Measurements from ENCODE around the gene CACNA2D3. TPM values are rescaled to one million over a fixed set of nuclear protein-coding genes. Genes with fewer than 3 reads are reported as not detected.

Gene CACNA2D3
- total RNA-seq, 2 donors from 2014 or later: 0.97 TPM; not detected in 1

DNA sequence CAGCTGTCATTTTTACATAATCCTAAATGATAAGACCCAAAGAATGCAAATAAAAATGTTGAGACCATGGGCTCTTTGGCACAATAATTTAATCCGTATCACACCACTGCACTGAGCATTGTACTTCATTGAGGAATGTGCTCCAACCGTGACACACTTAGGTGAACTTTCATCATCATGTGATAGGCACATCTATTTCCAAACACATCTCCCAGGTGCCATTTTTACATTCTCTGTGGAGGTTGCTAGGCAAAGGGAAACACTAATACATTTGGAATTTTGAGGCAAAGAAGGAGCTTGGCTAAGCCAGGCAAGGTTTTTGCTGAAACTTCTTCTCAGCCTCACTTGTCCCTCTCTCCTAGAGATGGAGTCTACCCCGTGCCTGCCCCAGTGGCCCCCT, 736.8 kb downstream of the CACNA2D3 start:
- WGBS, 2 experiments (ENCODE audit: insufficient coverage in 1 of 2, insufficient read length in 1 of 2): 90 to 94% methylated on average over 2 to 3 of the region's 3 CpGs
- Histone ChIP-seq H3K9ac (ENCODE audit: extremely low read depth, low read length, poor library complexity, severe bottlenecking) (no peak overlapping the region), H3K27ac (ENCODE audit: low read depth, low read length) (no peak overlapping the region), H3K4me1 (ENCODE audit: control insufficient read depth, insufficient read depth, low read length) (no peaks in the 10 kb centered on the region), H3K27me3 (ENCODE audit: control insufficient read depth, insufficient read depth, low read length, poor library complexity, severe bottlenecking) (no peaks in the 10 kb centered on the region), H3K4me3 (ENCODE audit: low read length) (no peak overlapping the region), H3K36me3 (ENCODE audit: control insufficient read depth, insufficient read depth, low read length) (no peaks in the 10 kb centered on the region), H3K9me3 (ENCODE audit: control insufficient read depth, low read length) (no peaks in the 10 kb centered on the region)
- H3K4me3 Mint-ChIP-seq: no peak overlapping the region
- H3K27me3 Mint-ChIP-seq (ENCODE audit: insufficient read depth): peaks cover 5% of the 10 kb centered on the region
- peaks cover 6% of the 10 kb centered on the region for H3K4me1 Mint-ChIP-seq
- TF ChIP-seq, protein P1, sequence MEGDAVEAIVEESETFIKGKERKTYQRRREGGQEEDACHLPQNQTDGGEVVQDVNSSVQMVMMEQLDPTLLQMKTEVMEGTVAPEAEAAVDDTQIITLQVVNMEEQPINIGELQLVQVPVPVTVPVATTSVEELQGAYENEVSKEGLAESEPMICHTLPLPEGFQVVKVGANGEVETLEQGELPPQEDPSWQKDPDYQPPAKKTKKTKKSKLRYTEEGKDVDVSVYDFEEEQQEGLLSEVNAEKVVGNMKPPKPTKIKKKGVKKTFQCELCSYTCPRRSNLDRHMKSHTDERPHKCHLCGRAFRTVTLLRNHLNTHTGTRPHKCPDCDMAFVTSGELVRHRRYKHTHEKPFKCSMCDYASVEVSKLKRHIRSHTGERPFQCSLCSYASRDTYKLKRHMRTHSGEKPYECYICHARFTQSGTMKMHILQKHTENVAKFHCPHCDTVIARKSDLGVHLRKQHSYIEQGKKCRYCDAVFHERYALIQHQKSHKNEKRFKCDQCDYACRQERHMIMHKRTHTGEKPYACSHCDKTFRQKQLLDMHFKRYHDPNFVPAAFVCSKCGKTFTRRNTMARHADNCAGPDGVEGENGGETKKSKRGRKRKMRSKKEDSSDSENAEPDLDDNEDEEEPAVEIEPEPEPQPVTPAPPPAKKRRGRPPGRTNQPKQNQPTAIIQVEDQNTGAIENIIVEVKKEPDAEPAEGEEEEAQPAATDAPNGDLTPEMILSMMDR (conservative IDR thresholded peaks at IDR 0.05): no peak
- H3K27ac Mint-ChIP-seq: no peak overlapping the region
- H3K36me3 Mint-ChIP-seq (ENCODE audit: low read depth): no peaks in the 10 kb centered on the region
- no peak for DNase-seq
- no peaks in the 10 kb centered on the region for H3K9me3 Mint-ChIP-seq

DNA sequence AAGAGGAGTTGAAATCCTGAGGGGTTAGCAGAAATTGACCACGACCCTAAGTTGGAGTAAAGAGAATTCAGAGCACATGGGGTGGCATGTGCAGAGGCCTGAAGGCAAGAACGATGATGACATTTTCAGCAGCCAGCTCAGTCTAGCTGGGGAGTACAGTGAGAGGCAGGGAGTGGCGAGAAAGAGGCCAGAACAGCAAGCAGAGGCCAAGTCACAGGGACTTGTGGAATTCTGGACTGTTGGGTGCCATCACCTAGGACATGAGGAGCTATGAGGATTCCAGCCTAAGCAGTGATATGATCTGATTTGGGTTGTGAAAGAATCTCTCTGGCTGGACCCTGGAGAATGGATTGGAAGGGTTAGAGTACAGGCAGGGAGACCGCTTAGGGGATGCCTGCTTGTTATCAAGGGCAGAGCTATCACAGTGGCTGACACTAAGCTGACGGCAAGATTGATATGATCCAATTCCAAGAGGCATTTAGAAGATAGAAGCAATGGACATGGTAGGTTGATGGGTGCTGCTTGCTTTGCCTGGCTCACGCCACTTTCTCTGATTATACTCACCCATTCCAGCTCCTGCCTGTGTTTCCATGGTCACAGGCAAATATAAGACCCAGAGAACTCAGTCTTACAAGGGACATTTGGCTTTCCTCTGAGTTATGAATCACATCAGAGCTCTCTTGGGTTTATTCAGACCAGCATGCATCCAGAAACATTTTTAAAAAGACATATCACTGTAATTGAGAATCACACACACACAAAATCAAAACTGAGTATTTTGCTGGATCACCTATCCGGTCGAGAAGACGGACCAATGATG, 739.1 kb downstream of the CACNA2D3 start:
- Histone ChIP-seq H3K4me1 (ENCODE audit: control insufficient read depth, insufficient read depth, low read length) (no peaks in the 10 kb centered on the region), H3K9ac (ENCODE audit: extremely low read depth, low read length, poor library complexity, severe bottlenecking) (no peak overlapping the region), H3K4me3 (ENCODE audit: low read length) (no peak overlapping the region), H3K36me3 (ENCODE audit: control insufficient read depth, insufficient read depth, low read length) (no peaks in the 10 kb centered on the region), H3K9me3 (ENCODE audit: control insufficient read depth, low read length) (no peaks in the 10 kb centered on the region), H3K27me3 (ENCODE audit: control insufficient read depth, insufficient read depth, low read length, poor library complexity, severe bottlenecking) (no peaks in the 10 kb centered on the region), H3K27ac (ENCODE audit: low read depth, low read length) (no peak overlapping the region)
- H3K4me3 Mint-ChIP-seq: no peak overlapping the region
- no peaks in the 10 kb centered on the region for H3K9me3 Mint-ChIP-seq
- H3K4me1 Mint-ChIP-seq: peaks cover 6% of the 10 kb centered on the region
- peaks cover 3% of the 10 kb centered on the region for H3K27me3 Mint-ChIP-seq (ENCODE audit: insufficient read depth)
- no peak for DNase-seq
- H3K36me3 Mint-ChIP-seq (ENCODE audit: low read depth): no peaks in the 10 kb centered on the region
- TF ChIP-seq, protein P1 (conservative IDR thresholded peaks at IDR 0.05): no peak
- 76 to 83% methylated on average over 6 to 9 of the region's 9 CpGs for WGBS, 2 experiments (ENCODE audit: insufficient coverage in 1 of 2, insufficient read length in 1 of 2)
- no peak overlapping the region for H3K27ac Mint-ChIP-seq

DNA sequence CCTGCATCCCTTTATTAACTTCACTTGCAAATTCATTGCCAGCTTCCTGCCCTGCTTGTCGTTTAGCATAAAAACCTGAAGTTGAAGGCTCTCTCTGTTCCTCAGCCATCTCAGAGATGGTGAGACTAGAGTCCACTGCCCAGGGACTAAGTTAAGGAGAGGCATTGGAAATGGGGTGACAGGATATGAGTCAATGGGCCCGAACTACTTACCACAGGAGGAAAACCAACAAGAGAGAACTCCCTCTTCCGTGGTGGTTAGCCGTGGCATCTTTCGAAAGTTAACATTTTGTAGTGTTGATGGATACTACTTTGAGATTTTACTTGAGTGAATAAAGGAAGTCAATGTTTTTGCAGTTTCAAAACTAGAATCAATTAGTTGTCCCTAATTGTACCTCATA, 740.2 kb downstream of the CACNA2D3 start:
- 90 to 98% methylated on average over 4 to 5 of the region's 5 CpGs for WGBS, 2 experiments (ENCODE audit: insufficient coverage in 1 of 2, insufficient read length in 1 of 2)
- H3K9me3 Mint-ChIP-seq: no peaks in the 10 kb centered on the region

More for the DNA sequence above, 740.2 kb downstream of the CACNA2D3 start:
- no peaks in the 10 kb centered on the region for H3K36me3 ChIP-seq (ENCODE audit: control insufficient read depth, insufficient read depth, low read length)
- peaks cover 2% of the 10 kb centered on the region for H3K27me3 Mint-ChIP-seq (ENCODE audit: insufficient read depth)
- no peak overlapping the region for H3K27ac ChIP-seq (ENCODE audit: low read depth, low read length)
- no peaks in the 10 kb centered on the region for H3K27me3 ChIP-seq (ENCODE audit: control insufficient read depth, insufficient read depth, low read length, poor library complexity, severe bottlenecking)
- H3K36me3 Mint-ChIP-seq (ENCODE audit: low read depth): no peaks in the 10 kb centered on the region
- no peak for DNase-seq
- no peaks in the 10 kb centered on the region for H3K9me3 ChIP-seq (ENCODE audit: control insufficient read depth, low read length)
- H3K4me3 Mint-ChIP-seq: no peak overlapping the region
- no peak overlapping the region for H3K9ac ChIP-seq (ENCODE audit: extremely low read depth, low read length, poor library complexity, severe bottlenecking)
- no peak overlapping the region for H3K4me3 ChIP-seq (ENCODE audit: low read length)
- H3K4me1 ChIP-seq (ENCODE audit: control insufficient read depth, insufficient read depth, low read length): no peaks in the 10 kb centered on the region
- H3K27ac Mint-ChIP-seq: no peak overlapping the region
- H3K4me1 Mint-ChIP-seq: peaks cover 6% of the 10 kb centered on the region
- TF ChIP-seq, protein P1 (conservative IDR thresholded peaks at IDR 0.05): no peak

Data from endodermal cell (in vitro differentiated cells).